SK-N-SH treated with all-trans-retinoic acid at 6 μM for 48 hours (cell line): ENCODE data around the gene TENT4B.

Experiments
- ATAC-seq: fragments of 200-7000 bp; cut with Tn5 transposase; 3 replicates; pipeline ENCODE4 v1.9.1; 2020; ENCODE audit warnings: mild to moderate bottlenecking, moderate library complexity
- ARNTL ChIP-seq: fragments of 450-650 bp; formaldehyde crosslinking; IDR thresholded peaks from 2 replicates; pipeline ENCODE4 v1.5.0; 2020; ENCODE audit warnings: low read depth, mild to moderate bottlenecking, moderate library complexity, borderline replicate concordance
- BACH2 ChIP-seq: fragments of 250-450 bp; sonication (Bioruptor Pico); IDR thresholded peaks from 2 replicates; pipeline ENCODE4 v1.9.0; 2021; ENCODE audit warnings: mild to moderate bottlenecking, borderline replicate concordance
- CSDC2 ChIP-seq: fragments of 250-450 bp; sonication (Bioruptor Pico); IDR thresholded peaks from 2 replicates; pipeline ENCODE4 v1.5.0; 2020; ENCODE audit warnings: mild to moderate bottlenecking, moderate library complexity
- ESRRG ChIP-seq: fragments of 250-450 bp; sonication (Bioruptor Pico); IDR thresholded peaks from 2 replicates; pipeline ENCODE4 v1.6.1; 2021; ENCODE audit warnings: mild to moderate bottlenecking
- GLIS3 ChIP-seq: fragments of 250-450 bp; sonication (Bioruptor Pico); IDR thresholded peaks from 2 replicates; pipeline ENCODE4 v1.5.0; 2020; ENCODE audit warnings: mild to moderate bottlenecking, moderate library complexity
- ISL1 ChIP-seq: fragments of 250-450 bp; sonication (Bioruptor Pico); IDR thresholded peaks from 2 replicates; pipeline ENCODE4 v2.1.2; 2022; ENCODE audit warnings: mild to moderate bottlenecking, moderate library complexity
- PPARA ChIP-seq: fragments of 250-450 bp; sonication (Bioruptor Pico); IDR thresholded peaks from 2 replicates; pipeline ENCODE4 v1.5.0; 2020; ENCODE audit warnings: mild to moderate bottlenecking, borderline replicate concordance
- RARB ChIP-seq: fragments of 250-450 bp; sonication (Bioruptor Pico); IDR thresholded peaks from 2 replicates; pipeline ENCODE4 v1.8.0; 2021; ENCODE audit warnings: mild to moderate bottlenecking, moderate library complexity
- SNAI2 ChIP-seq: fragments of 250-450 bp; sonication (Bioruptor Pico); IDR thresholded peaks from 2 replicates; pipeline ENCODE4 v1.5.0; 2020; ENCODE audit warnings: mild to moderate bottlenecking, moderate library complexity
- TCF4 ChIP-seq: fragments of 250-450 bp; sonication (Bioruptor Pico); IDR thresholded peaks from 2 replicates; pipeline ENCODE4 v1.8.0; 2021; ENCODE audit warnings: mild to moderate bottlenecking, moderate library complexity, borderline replicate concordance
- TOX ChIP-seq: fragments of 250-450 bp; sonication (Bioruptor Pico); IDR thresholded peaks from 2 replicates; pipeline ENCODE4 v1.8.0; 2021; ENCODE audit warnings: mild to moderate bottlenecking, moderate library complexity, borderline replicate concordance
- ZC3H10 ChIP-seq: fragments of 250-450 bp; sonication (Bioruptor Pico); IDR thresholded peaks from 2 replicates; pipeline ENCODE4 v1.5.1; 2021; ENCODE audit warnings: mild to moderate bottlenecking, moderate library complexity
- ZFP3 ChIP-seq: fragments of 250-450 bp; sonication (Bioruptor Pico); IDR thresholded peaks from 2 replicates; pipeline ENCODE4 v1.5.0; 2020; ENCODE audit warnings: mild to moderate bottlenecking, moderate library complexity
- ZNF565 ChIP-seq: fragments of 450-650 bp; formaldehyde crosslinking; conservative IDR thresholded peaks from 2 replicates; pipeline ENCODE4 v1.5.0; 2020; ENCODE audit warnings: low read depth, mild to moderate bottlenecking, moderate library complexity
- ZNF70 ChIP-seq: fragments of 450-650 bp; formaldehyde crosslinking; IDR thresholded peaks from 2 replicates; pipeline ENCODE4 v1.5.0; 2020; ENCODE audit warnings: mild to moderate bottlenecking, moderate library complexity
- ZNF8 ChIP-seq: fragments of 450-650 bp; formaldehyde crosslinking; IDR thresholded peaks from 2 replicates; pipeline ENCODE4 v1.5.0; 2020; ENCODE audit warnings: mild to moderate bottlenecking, moderate library complexity
- TF ChIP-seq, protein P1 (sequence below): fragments of 250-450 bp; sonication (Bioruptor Pico); IDR thresholded peaks from 2 replicates; pipeline ENCODE4 v1.8.0; 2020; ENCODE audit warnings: mild to moderate bottlenecking, moderate library complexity, borderline replicate concordance
- TF ChIP-seq, protein P2 (sequence below): fragments of 250-450 bp; sonication (Bioruptor Pico); IDR thresholded peaks from 2 replicates; pipeline ENCODE4 v1.5.1; 2020; ENCODE audit warnings: low read depth, mild to moderate bottlenecking, moderate library complexity
- TF ChIP-seq, protein P3 (sequence below): fragments of 250-450 bp; sonication (Bioruptor Pico); IDR thresholded peaks from 2 replicates; pipeline ENCODE4 v1.5.1; 2021; ENCODE audit warnings: mild to moderate bottlenecking, moderate library complexity
- TF ChIP-seq, protein P4 (sequence below): fragments of 250-450 bp; sonication (Bioruptor Pico); IDR thresholded peaks from 2 replicates; pipeline ENCODE4 v1.5.0; 2020; ENCODE audit warnings: mild to moderate bottlenecking, moderate library complexity
- TF ChIP-seq, protein P5 (sequence below): fragments of 250-450 bp; sonication (Bioruptor Pico); IDR thresholded peaks from 2 replicates; pipeline ENCODE4 v1.8.0; 2021; ENCODE audit warnings: low read depth, mild to moderate bottlenecking, moderate library complexity, borderline replicate concordance

Gene TENT4B

DNA sequence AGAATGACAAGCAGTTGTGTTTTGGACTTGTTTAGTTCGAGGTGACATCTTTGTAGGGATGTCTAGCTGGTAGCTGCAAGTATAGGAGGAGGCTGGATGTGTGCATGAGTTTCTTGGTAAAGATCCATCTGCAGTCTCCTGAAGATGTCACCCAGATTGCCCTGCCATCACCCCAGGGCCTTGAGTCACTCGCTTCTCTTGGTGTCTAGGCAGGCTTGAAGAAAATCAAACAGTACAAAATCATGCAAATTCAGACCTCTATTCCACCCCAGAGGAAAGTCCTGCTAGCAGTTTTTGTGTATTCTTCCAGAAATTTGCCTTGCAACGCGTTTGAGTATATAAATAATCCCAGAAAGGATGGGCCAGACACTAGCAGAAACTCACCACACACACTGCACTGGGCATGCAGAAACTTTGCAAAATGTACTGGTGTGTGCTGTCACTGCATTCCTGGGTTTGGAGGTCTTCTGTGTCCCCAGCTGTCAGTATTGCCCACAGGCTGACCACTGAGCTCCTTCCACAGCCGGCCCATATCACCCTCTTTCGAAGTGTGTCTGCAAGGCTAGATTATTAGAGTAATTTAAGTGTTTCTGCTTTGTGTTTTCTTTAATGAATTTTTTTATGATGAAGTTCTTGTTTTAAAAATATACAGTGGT, 51.5 kb downstream of the TENT4B start:
- no peak for TF ChIP-seq ESRRG (CRISPR knock-in tag)
- TF ChIP-seq SNAI2 (CRISPR knock-in tag) = no peak
- no peak for TF ChIP-seq TOX
- no peak for TF ChIP-seq ZNF70
- TF ChIP-seq, protein P1, sequence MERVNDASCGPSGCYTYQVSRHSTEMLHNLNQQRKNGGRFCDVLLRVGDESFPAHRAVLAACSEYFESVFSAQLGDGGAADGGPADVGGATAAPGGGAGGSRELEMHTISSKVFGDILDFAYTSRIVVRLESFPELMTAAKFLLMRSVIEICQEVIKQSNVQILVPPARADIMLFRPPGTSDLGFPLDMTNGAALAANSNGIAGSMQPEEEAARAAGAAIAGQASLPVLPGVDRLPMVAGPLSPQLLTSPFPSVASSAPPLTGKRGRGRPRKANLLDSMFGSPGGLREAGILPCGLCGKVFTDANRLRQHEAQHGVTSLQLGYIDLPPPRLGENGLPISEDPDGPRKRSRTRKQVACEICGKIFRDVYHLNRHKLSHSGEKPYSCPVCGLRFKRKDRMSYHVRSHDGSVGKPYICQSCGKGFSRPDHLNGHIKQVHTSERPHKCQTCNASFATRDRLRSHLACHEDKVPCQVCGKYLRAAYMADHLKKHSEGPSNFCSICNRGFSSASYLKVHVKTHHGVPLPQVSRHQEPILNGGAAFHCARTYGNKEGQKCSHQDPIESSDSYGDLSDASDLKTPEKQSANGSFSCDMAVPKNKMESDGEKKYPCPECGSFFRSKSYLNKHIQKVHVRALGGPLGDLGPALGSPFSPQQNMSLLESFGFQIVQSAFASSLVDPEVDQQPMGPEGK (CRISPR knock-in tag) = no peak
- no peak for TF ChIP-seq ZNF8
- ATAC-seq = no peak

- ATAC-seq = peak; percentile 56
Measured at GRCh38 chr16:50207652-50208051, 54.5 kb downstream of the TENT4B start.

GRCh38 chr16:50208460-50208931, 55.4 kb downstream of the TENT4B start:
- ATAC-seq = peak; percentile 58
- TF ChIP-seq, protein P2, sequence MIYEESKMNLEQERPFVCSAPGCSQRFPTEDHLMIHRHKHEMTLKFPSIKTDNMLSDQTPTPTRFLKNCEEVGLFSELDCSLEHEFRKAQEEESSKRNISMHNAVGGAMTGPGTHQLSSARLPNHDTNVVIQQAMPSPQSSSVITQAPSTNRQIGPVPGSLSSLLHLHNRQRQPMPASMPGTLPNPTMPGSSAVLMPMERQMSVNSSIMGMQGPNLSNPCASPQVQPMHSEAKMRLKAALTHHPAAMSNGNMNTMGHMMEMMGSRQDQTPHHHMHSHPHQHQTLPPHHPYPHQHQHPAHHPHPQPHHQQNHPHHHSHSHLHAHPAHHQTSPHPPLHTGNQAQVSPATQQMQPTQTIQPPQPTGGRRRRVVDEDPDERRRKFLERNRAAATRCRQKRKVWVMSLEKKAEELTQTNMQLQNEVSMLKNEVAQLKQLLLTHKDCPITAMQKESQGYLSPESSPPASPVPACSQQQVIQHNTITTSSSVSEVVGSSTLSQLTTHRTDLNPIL (CRISPR knock-in tag) = no peak
- TF ChIP-seq GLIS3 (no peak), ZNF8 (no peak), SNAI2 (CRISPR knock-in tag) (no peak), TOX (no peak), ZNF70 (no peak), BACH2 (CRISPR knock-in tag) (no peak), ISL1 (CRISPR knock-in tag) (no peak), RARB (no peak), ZNF565 (CRISPR knock-in tag) (no peak), ZFP3 (no peak)
- TF ChIP-seq, protein P3, sequence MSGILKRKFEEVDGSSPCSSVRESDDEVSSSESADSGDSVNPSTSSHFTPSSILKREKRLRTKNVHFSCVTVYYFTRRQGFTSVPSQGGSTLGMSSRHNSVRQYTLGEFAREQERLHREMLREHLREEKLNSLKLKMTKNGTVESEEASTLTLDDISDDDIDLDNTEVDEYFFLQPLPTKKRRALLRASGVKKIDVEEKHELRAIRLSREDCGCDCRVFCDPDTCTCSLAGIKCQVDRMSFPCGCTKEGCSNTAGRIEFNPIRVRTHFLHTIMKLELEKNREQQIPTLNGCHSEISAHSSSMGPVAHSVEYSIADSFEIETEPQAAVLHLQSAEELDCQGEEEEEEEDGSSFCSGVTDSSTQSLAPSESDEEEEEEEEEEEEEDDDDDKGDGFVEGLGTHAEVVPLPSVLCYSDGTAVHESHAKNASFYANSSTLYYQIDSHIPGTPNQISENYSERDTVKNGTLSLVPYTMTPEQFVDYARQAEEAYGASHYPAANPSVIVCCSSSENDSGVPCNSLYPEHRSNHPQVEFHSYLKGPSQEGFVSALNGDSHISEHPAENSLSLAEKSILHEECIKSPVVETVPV = no peak
- TF ChIP-seq, protein P4, sequence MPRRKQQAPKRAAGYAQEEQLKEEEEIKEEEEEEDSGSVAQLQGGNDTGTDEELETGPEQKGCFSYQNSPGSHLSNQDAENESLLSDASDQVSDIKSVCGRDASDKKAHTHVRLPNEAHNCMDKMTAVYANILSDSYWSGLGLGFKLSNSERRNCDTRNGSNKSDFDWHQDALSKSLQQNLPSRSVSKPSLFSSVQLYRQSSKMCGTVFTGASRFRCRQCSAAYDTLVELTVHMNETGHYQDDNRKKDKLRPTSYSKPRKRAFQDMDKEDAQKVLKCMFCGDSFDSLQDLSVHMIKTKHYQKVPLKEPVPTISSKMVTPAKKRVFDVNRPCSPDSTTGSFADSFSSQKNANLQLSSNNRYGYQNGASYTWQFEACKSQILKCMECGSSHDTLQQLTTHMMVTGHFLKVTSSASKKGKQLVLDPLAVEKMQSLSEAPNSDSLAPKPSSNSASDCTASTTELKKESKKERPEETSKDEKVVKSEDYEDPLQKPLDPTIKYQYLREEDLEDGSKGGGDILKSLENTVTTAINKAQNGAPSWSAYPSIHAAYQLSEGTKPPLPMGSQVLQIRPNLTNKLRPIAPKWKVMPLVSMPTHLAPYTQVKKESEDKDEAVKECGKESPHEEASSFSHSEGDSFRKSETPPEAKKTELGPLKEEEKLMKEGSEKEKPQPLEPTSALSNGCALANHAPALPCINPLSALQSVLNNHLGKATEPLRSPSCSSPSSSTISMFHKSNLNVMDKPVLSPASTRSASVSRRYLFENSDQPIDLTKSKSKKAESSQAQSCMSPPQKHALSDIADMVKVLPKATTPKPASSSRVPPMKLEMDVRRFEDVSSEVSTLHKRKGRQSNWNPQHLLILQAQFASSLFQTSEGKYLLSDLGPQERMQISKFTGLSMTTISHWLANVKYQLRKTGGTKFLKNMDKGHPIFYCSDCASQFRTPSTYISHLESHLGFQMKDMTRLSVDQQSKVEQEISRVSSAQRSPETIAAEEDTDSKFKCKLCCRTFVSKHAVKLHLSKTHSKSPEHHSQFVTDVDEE (CRISPR knock-in tag) = no peak
- TF ChIP-seq, protein P1 (CRISPR knock-in tag) = no peak

More at GRCh38 chr16:50207652-50208051, 54.5 kb downstream of the TENT4B start:
- no peak for TF ChIP-seq ZNF565 (CRISPR knock-in tag)
- no peak for TF ChIP-seq BACH2 (CRISPR knock-in tag)
- no peak for TF ChIP-seq ESRRG (CRISPR knock-in tag)
- TF ChIP-seq PPARA (CRISPR knock-in tag) = no peak
- TF ChIP-seq ZC3H10 (CRISPR knock-in tag) = no peak
- TF ChIP-seq SNAI2 (CRISPR knock-in tag) = no peak
- no peak for TF ChIP-seq GLIS3
- TF ChIP-seq ZNF70 = no peak
- TF ChIP-seq, protein P2 (CRISPR knock-in tag) = no peak
- no peak for TF ChIP-seq TCF4
- TF ChIP-seq, protein P1 (CRISPR knock-in tag) = no peak
- no peak for TF ChIP-seq ISL1 (CRISPR knock-in tag)
- TF ChIP-seq, protein P5, sequence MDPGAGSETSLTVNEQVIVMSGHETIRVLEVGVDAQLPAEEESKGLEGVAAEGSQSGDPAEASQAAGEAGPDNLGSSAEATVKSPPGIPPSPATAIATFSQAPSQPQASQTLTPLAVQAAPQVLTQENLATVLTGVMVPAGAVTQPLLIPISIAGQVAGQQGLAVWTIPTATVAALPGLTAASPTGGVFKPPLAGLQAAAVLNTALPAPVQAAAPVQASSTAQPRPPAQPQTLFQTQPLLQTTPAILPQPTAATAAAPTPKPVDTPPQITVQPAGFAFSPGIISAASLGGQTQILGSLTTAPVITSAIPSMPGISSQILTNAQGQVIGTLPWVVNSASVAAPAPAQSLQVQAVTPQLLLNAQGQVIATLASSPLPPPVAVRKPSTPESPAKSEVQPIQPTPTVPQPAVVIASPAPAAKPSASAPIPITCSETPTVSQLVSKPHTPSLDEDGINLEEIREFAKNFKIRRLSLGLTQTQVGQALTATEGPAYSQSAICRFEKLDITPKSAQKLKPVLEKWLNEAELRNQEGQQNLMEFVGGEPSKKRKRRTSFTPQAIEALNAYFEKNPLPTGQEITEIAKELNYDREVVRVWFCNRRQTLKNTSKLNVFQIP (CRISPR knock-in tag) = no peak
- TF ChIP-seq RARB = no peak
- TF ChIP-seq CSDC2 = no peak
- TF ChIP-seq ARNTL (CRISPR knock-in tag) = no peak
- TF ChIP-seq, all 23 proteins: peak for 0
